NCI-H2227 (cell line): ENCODE data around the gene CHCHD3.
"Not testable (repeated sequence)": the region's sequence is repeated elsewhere in the genome, so short reads cannot be mapped to it uniquely, and the experiment has no call there.

Experiments
- DNase-seq: peaks from one replicate; lab custom pipeline; 2025; ENCODE audit not compliant: unreplicated experiment; lab: John Stamatoyannopoulos, UW

CHCHD3 gene

GRCh38 chr7:132907380-132907940 is 174.4 kb downstream of the CHCHD3 start:
- DNase-seq: no peak

GRCh38 chr7:132906193-132906835 is 175.6 kb downstream of the CHCHD3 start:
- DNase-seq: no peak

GRCh38 chr7:132905136-132905535 is 176.8 kb downstream of the CHCHD3 start:
- not testable (repeated sequence) for DNase-seq

DNA sequence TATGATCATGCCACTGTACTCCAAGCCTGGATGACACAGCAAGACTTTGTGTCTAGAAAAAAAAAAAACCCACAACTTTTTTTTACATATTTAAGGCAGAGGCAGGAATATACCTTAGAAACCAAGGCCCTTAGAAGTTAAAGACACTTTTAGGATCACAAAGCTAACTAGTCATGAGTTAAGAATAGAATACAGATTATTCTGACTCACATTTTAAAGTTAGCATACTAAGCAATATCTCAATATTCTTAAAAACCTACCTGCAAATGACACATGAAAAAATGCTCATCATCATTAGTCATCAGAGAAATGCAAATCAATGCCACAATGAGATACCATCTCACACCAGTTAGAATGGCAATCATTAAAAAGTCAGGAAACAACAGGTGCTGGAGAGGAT is 177.7 kb downstream of the CHCHD3 start:
- no peak for DNase-seq

DNA sequence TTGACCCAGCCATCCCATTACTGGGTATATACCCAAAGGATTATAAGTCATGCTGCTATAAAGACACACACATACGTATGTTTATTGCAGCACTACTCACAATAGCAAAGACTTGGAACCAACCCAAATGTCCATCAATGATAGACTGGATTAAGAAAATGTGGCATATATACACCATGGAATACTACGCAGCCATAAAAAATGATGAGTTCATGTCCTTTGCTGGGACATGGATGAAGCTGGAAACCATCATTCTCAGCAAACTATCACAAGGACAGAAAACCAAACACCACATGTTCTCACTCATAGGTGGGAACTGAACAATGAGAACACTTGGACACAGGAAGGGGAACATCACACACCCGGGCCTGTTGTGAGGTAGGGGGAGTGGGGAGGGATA is 179.6 kb downstream of the CHCHD3 start:
- not testable (repeated sequence) for DNase-seq

DNA sequence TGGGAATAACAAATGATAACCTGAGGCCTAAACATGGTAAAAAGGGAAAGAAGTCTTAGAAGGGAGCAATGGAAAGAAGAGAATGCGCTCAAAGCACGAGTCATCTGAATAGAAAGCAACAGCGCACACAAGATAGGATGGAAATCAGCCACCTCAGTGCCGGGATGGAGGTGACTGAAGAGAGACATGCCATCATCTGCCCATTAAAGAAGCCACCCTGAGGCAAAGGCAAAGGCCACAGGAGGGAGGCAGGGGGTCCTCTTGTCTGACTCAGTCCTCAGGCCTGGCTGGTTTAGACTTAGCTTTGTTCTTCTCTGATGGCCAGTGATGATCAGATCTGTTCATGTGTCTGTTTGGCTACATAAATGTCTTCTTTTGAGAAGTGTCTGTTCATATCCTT is 180.6 kb downstream of the CHCHD3 start:
- DNase-seq: no peak

DNA sequence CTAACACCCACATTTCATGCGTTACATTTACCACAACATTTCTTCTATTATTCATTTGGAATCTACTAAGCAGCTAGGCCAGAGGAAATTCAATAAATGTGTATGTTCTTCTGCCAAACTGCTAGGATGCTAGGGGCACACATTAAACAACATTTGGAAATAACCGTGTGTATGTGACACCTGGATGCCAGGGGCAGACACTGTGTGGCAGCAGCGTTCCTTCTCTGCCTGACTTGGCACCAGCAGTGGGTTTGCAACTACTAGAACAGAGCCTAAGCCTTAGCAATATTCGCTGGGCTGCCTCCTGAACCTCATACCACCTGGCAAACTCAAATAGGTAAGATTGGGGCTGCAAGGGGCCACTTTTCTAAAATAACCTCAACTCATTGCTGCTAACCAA is 182.1 kb downstream of the CHCHD3 start:
- no peak for DNase-seq

DNA sequence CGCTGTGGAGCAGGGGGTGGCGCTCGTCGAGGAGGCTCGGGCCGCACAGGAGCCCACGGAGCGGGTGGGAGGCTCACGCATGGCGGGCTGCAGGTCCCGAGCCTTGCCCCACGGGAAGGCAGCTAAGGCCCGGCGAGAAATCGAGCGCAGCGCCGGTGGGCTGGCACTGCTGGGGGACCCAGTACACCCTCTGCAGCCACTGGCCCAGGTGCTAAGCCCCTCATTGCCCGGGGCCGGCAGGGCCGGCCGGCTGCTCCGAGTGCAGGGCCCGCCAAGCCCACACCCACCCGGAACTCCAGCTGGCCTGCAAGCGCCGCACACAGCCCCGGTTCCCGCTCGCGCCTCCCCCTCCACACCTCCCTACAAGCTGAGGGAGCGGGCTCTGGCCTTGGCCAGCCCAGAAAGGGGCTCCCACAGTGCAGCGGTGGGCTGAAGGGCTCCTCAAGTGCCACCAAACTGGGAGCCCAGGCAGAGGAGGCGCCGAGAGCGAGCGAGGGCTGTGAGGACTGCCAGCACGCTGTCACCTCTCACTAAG is 183.2 kb downstream of the CHCHD3 start:
- DNase-seq: not testable (repeated sequence)

GRCh38 chr7:132897093-132897687 is 184.7 kb downstream of the CHCHD3 start:
- DNase-seq: no peak

- DNase-seq: no peak
Measured at GRCh38 chr7:132895231-132895630, 186.7 kb downstream of the CHCHD3 start.

GRCh38 chr7:132893560-132893959 is 188.3 kb downstream of the CHCHD3 start:
- no peak for DNase-seq

DNA sequence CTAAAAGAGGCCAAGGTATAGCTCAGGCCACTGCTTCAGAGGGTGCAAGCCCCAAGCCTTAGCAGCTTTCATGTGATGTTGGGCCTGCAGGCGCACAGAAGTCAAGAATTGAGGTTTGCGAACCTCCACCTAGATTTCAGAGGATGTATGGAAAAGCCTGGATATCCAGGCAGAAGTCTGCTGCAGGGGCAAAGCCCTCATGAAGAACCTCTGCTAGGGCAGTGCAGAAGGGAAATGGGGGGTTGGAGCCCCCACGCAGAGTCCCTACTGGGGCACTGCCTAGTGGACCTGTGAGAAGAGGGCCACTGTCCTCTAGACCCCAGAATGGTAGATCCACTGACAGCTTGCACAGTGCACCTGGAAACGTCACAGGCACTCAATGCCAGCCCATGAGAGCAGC is 189.1 kb downstream of the CHCHD3 start:
- not testable (repeated sequence) for DNase-seq

- DNase-seq: no peak
Measured at GRCh38 chr7:132891554-132891953, 190.3 kb downstream of the CHCHD3 start.

DNA sequence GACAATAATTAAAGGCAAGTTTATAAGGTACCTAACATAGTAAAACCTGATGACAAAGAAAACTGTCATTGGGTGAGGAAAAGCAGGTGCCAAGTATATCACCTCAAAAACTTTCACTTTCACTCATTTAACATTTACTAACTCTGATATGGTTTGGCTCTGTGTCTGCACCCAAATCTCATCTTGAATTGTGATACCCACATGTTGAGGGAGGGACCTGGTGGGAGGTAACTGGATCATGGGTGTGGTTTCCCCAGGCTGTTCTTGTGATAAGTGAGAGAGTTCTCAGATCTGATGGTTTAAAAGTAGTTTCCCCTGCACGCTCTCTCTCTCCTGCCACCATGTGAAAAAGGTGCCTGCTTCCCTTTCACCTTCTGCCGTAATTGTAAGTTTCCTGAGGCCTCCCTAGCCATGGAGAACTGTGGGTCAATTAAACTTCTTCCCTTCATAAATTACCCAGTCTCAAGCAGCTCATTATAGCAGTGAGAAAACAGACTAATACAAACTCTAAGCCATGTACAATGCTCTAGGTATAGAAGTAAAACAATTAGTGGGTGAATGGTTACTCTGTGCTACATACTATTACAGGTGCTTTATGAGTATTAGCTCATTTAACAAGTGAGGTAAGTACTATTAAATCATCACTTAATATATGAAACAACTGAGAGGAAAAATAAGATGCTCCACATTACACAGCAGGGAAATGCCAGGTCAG is 199.0 kb downstream of the CHCHD3 start:
- no peak for DNase-seq

DNA sequence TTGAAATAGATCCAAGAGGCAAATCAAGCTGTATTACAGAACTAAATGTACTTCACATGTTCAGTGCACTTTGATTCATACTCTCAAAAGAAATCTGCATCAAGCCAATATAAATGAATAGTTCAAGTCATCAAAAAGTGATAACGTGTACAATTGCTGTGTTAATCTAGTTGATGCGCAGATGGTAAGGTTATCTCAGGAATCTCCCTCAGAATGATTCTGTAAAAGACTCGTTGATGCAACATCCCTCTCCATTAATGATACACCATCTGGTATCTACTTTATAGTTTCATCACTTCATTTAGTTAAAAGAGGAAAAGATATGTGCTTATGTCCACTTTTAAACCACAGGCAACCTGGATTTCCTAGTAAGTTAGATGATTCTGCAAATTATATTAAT is 200.6 kb downstream of the CHCHD3 start:
- DNase-seq: no peak

DNA sequence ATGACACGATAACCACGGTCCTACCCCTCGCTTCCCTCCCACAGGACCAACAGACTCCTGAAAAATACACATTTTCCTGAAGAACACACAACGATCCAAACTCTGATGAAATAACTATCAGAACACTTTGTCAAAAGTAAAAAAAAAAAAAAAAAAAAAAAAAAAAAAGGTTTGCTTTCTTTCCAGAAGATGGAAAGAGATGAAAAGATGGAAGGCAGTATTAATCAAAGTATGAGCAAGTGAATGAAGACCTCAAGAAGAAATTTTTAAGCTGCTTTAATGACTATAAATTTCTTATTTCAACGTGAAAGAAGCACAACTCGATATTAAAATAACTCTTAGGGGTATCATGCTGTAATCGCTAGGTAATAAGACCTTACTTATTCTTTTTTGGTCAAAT is 202.3 kb downstream of the CHCHD3 start:
- no peak for DNase-seq

DNA sequence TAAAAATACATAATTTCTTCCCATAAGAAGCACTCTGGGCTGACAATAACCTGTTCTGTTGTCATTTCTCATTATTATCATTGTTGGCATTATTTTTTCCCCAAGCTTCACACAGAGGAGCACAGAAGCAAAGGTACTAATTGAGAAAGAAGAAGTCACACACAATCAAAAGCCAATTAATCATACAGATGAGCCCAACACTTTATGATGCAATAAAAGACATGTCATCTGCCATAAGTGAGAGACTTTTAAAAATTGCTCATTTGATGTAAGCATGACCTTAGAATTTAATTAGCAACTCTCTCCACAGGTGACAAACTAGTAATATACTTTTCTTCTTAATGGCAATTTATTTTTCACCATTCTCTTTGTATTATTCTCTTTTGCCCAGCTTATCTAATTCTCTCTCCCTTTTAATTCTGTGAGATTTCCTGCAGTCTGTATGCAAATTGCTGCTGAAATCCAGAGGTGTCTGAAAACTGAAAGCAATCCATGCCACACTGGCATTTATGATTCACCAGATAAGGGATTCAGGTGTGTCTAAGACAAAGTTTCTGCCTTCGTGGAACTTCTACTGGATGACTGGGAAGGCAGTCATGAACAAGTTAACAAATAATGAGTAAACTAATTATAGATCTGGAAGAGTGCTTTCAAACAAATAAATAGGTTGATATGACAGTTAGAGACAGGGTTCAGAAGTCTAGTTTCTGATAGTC is 203.5 kb downstream of the CHCHD3 start:
- DNase-seq: no peak

DNA sequence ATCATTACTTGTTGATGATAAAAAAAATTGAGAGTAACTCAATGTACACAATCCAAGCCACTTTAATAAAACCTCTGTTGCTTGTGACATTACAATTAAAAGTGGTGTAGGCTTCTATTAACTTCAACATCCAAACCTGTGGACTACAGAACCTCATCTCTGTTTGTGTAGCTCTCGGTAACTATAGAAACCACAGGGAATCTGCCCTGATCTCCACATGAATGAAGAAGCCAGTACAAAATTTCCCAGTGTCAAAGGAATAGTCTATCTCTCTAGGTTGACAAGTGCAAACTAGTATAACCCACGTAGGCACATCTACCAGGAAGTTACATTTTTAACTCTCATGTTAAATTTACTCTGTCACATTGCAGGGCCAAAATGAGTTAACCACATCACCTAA is 204.3 kb downstream of the CHCHD3 start:
- peak; percentile 16 for DNase-seq

- no peak for DNase-seq
Measured at GRCh38 chr7:132876576-132876975, 205.3 kb downstream of the CHCHD3 start.

GRCh38 chr7:132872034-132872433 is 209.9 kb downstream of the CHCHD3 start:
- no peak for DNase-seq

- no peak for DNase-seq
Measured at GRCh38 chr7:132871419-132871818, 210.5 kb downstream of the CHCHD3 start.
